ENCODE measurements around the gene GID8.
A peak's percentile ranks its signal among the peaks of the same experiment; 100 is the strongest.

DNA sequence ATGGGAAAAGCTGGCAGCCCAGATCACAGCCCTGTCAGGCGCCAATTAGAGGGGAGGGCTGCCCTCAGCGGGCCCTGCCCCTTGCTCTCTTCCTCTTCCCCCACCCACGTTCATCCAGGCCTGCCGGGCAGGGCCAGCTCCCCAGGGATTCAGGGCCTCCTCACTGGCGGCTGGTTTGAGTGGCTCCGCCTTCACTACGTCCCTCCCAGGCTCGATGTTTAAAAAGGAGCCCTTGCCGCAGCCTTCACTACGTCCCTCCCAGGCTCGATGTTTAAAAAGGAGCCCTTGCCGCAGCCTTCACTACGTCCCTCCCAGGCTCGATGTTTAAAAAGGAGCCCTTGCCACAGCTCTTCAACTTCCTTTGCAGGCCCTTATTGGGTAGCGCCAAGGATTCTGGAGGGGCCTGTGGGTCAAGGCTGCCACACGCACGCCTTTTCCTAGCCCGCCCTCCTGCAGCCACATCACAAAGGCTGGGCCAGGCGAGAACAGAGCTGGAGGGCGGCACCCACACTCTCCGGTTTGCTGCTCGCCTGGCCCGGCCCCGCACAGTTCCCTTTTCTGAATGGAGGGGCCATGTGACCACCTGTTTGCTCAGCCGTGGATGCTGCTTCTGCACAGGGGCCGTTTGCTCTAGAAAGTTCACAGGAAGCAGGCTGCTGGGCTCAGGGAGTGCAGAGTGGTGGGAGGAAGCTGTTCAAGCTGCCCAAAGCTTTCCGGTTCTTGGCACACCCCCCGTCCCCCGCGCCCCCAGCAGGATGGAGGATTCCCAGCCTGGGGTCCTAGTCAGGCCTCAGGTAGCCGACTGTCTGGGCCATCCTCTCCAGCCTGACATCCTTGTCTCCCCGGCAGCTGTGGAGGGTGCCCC lies 16.1 kb downstream of the GID8 start:
- TF ChIP-seq RAD21 (IDR thresholded peaks at IDR 0.05; ENCODE audit: low read length): no peak
- no peak for TF ChIP-seq MAFK (IDR thresholded peaks at IDR 0.05; ENCODE audit: low read depth, low read length)
- TF ChIP-seq, protein P1, sequence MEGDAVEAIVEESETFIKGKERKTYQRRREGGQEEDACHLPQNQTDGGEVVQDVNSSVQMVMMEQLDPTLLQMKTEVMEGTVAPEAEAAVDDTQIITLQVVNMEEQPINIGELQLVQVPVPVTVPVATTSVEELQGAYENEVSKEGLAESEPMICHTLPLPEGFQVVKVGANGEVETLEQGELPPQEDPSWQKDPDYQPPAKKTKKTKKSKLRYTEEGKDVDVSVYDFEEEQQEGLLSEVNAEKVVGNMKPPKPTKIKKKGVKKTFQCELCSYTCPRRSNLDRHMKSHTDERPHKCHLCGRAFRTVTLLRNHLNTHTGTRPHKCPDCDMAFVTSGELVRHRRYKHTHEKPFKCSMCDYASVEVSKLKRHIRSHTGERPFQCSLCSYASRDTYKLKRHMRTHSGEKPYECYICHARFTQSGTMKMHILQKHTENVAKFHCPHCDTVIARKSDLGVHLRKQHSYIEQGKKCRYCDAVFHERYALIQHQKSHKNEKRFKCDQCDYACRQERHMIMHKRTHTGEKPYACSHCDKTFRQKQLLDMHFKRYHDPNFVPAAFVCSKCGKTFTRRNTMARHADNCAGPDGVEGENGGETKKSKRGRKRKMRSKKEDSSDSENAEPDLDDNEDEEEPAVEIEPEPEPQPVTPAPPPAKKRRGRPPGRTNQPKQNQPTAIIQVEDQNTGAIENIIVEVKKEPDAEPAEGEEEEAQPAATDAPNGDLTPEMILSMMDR (conservative IDR thresholded peaks at IDR 0.05; ENCODE audit: low read depth, low read length): no peak
- TF ChIP-seq POLR2A (IDR thresholded peaks at IDR 0.05; ENCODE audit: low read depth, low read length): peak; percentile 37; the same call in 1 of the 2 replicates
- TF ChIP-seq, protein P2, sequence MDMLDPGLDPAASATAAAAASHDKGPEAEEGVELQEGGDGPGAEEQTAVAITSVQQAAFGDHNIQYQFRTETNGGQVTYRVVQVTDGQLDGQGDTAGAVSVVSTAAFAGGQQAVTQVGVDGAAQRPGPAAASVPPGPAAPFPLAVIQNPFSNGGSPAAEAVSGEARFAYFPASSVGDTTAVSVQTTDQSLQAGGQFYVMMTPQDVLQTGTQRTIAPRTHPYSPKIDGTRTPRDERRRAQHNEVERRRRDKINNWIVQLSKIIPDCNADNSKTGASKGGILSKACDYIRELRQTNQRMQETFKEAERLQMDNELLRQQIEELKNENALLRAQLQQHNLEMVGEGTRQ (IDR thresholded peaks at IDR 0.05; ENCODE audit: low read depth, low read length): peak; percentile 57
- TF ChIP-seq SMC3 (IDR thresholded peaks at IDR 0.05; ENCODE audit: low read depth, low read length): no peak
- TF ChIP-seq MXI1 (IDR thresholded peaks at IDR 0.05; ENCODE audit: borderline replicate concordance, low read depth, low read length): no peak
- no peak for TF ChIP-seq CEBPB (IDR thresholded peaks at IDR 0.05; ENCODE audit: low read depth, low read length)
- TF ChIP-seq, protein P3, sequence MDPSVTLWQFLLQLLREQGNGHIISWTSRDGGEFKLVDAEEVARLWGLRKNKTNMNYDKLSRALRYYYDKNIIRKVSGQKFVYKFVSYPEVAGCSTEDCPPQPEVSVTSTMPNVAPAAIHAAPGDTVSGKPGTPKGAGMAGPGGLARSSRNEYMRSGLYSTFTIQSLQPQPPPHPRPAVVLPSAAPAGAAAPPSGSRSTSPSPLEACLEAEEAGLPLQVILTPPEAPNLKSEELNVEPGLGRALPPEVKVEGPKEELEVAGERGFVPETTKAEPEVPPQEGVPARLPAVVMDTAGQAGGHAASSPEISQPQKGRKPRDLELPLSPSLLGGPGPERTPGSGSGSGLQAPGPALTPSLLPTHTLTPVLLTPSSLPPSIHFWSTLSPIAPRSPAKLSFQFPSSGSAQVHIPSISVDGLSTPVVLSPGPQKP (IDR thresholded peaks at IDR 0.05; ENCODE audit: borderline replicate concordance, low read depth, low read length): no peak
- no peak for TF ChIP-seq RCOR1 (IDR thresholded peaks at IDR 0.05; ENCODE audit: insufficient replicate concordance, low read length)
- no peak for TF ChIP-seq CHD1 (IDR thresholded peaks at IDR 0.05; ENCODE audit: low read depth, low read length)
- no peak for TF ChIP-seq MAZ (IDR thresholded peaks at IDR 0.05; ENCODE audit: borderline replicate concordance, low read depth, low read length)
- no peak for TF ChIP-seq BHLHE40 (IDR thresholded peaks at IDR 0.05; ENCODE audit: low read depth, low read length)
- no peak for TF ChIP-seq RFX5 (IDR thresholded peaks at IDR 0.05; ENCODE audit: low read depth, low read length)

All from IMR-90 (cell line).